GM23248 (cell line): ENCODE data around the gene APMAP.

Experiments used
- EZH2 ChIP-seq: fragments of 200-600 bp; sonication (generic); IDR thresholded peaks from 2 replicates; pipeline ENCODE4 v1.6.1; 2018; ENCODE audit warnings: antibody characterized with exemption, mild to moderate bottlenecking; ENCODE audit not compliant: insufficient read depth, poor library complexity, severe bottlenecking
- EZH2phosphoT487 ChIP-seq: fragments of 200-600 bp; sonication (generic); IDR thresholded peaks from 2 replicates; pipeline ENCODE4 v1.6.1; 2018; ENCODE audit warnings: antibody characterized with exemption, moderate library complexity, mild to moderate bottlenecking, low read depth; ENCODE audit not compliant: insufficient read depth

DNA sequence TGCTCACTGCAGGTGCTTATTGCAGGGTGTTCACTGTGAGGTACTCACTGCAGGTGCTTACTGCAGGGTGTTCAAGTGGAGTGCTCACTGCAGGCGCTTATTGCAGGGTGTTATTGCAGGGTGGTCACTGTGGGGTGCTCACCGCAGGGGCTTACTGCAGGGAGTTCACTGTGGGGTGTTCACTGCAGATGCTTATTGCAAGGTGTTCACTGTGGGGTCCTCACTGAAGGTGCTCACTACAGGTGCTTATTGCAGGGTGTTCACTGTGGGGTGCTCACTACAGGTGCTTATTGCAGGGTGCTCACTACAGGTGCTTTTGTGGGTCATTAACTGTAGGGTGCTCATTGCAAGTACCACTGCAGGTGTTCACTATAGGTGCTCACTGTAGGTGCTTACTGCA is 20.2 kb downstream of the APMAP start:
- TF ChIP-seq EZH2, result no peak
- no peak for TF ChIP-seq EZH2phosphoT487
